ENCODE measurements around the gene NRGN.
A peak's percentile ranks its signal among the peaks of the same experiment; 100 is the strongest.

NRGN gene

GRCh38 chr11:124707829-124708228 lies 31.9 kb upstream of the NRGN start:
- Histone ChIP-seq H4K91ac (ENCODE audit: low read depth, low read length) (no peak overlapping the region), H3K36me3 (ENCODE audit: control insufficient read depth in 1 of 2, insufficient read depth in 2 of 2, low read length in 2 of 2) (no peaks in the 10 kb centered on the region), H3K18ac (ENCODE audit: low read length) (no peak overlapping the region), H2BK5ac (ENCODE audit: low read depth, low read length, poor library complexity) (no peak overlapping the region), H4K12ac (ENCODE audit: low read depth, low read length) (no peak overlapping the region), H3K4me2 (ENCODE audit: low read length) (no peak overlapping the region), H3K4ac (ENCODE audit: low read depth, low read length) (no peak overlapping the region), H3K9ac (ENCODE audit: low read length) (no peak overlapping the region), H3K4me3 (ENCODE audit: low read depth, low read length) (no peak overlapping the region), H2BK12ac (ENCODE audit: low read length) (no peak overlapping the region), H3K79me1 (ENCODE audit: low read length) (no peaks in the 10 kb centered on the region), H3K9me3 (ENCODE audit: insufficient read depth, low read depth, low read length) (no peaks in the 10 kb centered on the region), H3K27ac (ENCODE audit: low read depth, low read length) (no peak overlapping the region), H2BK120ac (ENCODE audit: insufficient read depth, low read length, poor library complexity) (no peak overlapping the region), H2AK5ac (ENCODE audit: low read length) (no peak overlapping the region), H3K14ac (ENCODE audit: low read length) (no peak overlapping the region), H2AFZ (ENCODE audit: insufficient read depth, low read length, poor library complexity) (no peak overlapping the region), H3K79me2 (ENCODE audit: control insufficient read depth, insufficient read depth, low read length, poor library complexity) (no peaks in the 10 kb centered on the region), H3K27me3 (ENCODE audit: insufficient read depth, low read length) (no peaks in the 10 kb centered on the region), H3K4me1 (ENCODE audit: control insufficient read depth in 1 of 2, insufficient read depth in 2 of 2, low read length in 2 of 2) (no peaks in the 10 kb centered on the region), H4K8ac (ENCODE audit: low read depth, low read length) (no peak overlapping the region), H3K23ac (ENCODE audit: low read length) (no peak overlapping the region)
- WGBS (ENCODE audit: extremely low coverage, insufficient coverage, insufficient read length), result no CpG with 5 or more reads among the region's 4 CpGs
- no peak for DNase-seq

GRCh38 chr11:124712392-124712791 lies 27.4 kb upstream of the NRGN start:
- no peak overlapping the region for H3K9ac ChIP-seq (ENCODE audit: low read length)
- H3K4ac ChIP-seq (ENCODE audit: low read depth, low read length), result no peak overlapping the region
- no peak overlapping the region for H2AK5ac ChIP-seq (ENCODE audit: low read length)
- H3K36me3 ChIP-seq (ENCODE audit: control insufficient read depth in 1 of 2, insufficient read depth in 2 of 2, low read length in 2 of 2), result no peaks in the 10 kb centered on the region
- H4K91ac ChIP-seq (ENCODE audit: low read depth, low read length), result no peak overlapping the region
- no peak overlapping the region for H3K23ac ChIP-seq (ENCODE audit: low read length)
- no peak overlapping the region for H3K4me2 ChIP-seq (ENCODE audit: low read length)
- no peak overlapping the region for H3K27ac ChIP-seq (ENCODE audit: low read depth, low read length)
- no peak overlapping the region for H4K12ac ChIP-seq (ENCODE audit: low read depth, low read length)
- no peak overlapping the region for H3K18ac ChIP-seq (ENCODE audit: low read length)
- no peak overlapping the region for H2BK120ac ChIP-seq (ENCODE audit: insufficient read depth, low read length, poor library complexity)
- no peak overlapping the region for H2BK12ac ChIP-seq (ENCODE audit: low read length)
- H3K9me3 ChIP-seq (ENCODE audit: insufficient read depth, low read depth, low read length), result no peaks in the 10 kb centered on the region
- H3K79me2 ChIP-seq (ENCODE audit: control insufficient read depth, insufficient read depth, low read length, poor library complexity), result no peaks in the 10 kb centered on the region
- DNase-seq, result no peak
- WGBS (ENCODE audit: extremely low coverage, insufficient coverage, insufficient read length), result no CpG with 5 or more reads among the region's 3 CpGs
- no peak overlapping the region for H2BK5ac ChIP-seq (ENCODE audit: low read depth, low read length, poor library complexity)
- no peak overlapping the region for H3K4me3 ChIP-seq (ENCODE audit: low read depth, low read length)
- H3K27me3 ChIP-seq (ENCODE audit: insufficient read depth, low read length), result peaks cover under 1% of the 10 kb centered on the region
- H3K79me1 ChIP-seq (ENCODE audit: low read length), result no peaks in the 10 kb centered on the region
- no peak overlapping the region for H2AFZ ChIP-seq (ENCODE audit: insufficient read depth, low read length, poor library complexity)
- H3K14ac ChIP-seq (ENCODE audit: low read length), result no peak overlapping the region
- no peaks in the 10 kb centered on the region for H3K4me1 ChIP-seq (ENCODE audit: control insufficient read depth in 1 of 2, insufficient read depth in 2 of 2, low read length in 2 of 2)
- H4K8ac ChIP-seq (ENCODE audit: low read depth, low read length), result no peak overlapping the region

- H3K9me3 ChIP-seq (ENCODE audit: insufficient read depth, low read depth, low read length), result no peaks in the 10 kb centered on the region
- no peak overlapping the region for H4K8ac ChIP-seq (ENCODE audit: low read depth, low read length)
- peaks cover 32% of the 10 kb centered on the region for H3K27me3 ChIP-seq (ENCODE audit: insufficient read depth, low read length)
- H2BK12ac ChIP-seq (ENCODE audit: low read length), result no peak overlapping the region
- H3K9ac ChIP-seq (ENCODE audit: low read length), result no peak overlapping the region
- H4K12ac ChIP-seq (ENCODE audit: low read depth, low read length), result no peak overlapping the region
- H2AFZ ChIP-seq (ENCODE audit: insufficient read depth, low read length, poor library complexity), result no peak overlapping the region
- no peak overlapping the region for H3K27ac ChIP-seq (ENCODE audit: low read depth, low read length)
- H2BK120ac ChIP-seq (ENCODE audit: insufficient read depth, low read length, poor library complexity), result no peak overlapping the region
- no CpG with 5 or more reads among the region's 3 CpGs for WGBS (ENCODE audit: extremely low coverage, insufficient coverage, insufficient read length)
- H3K23ac ChIP-seq (ENCODE audit: low read length), result no peak overlapping the region
- no peaks in the 10 kb centered on the region for H3K36me3 ChIP-seq (ENCODE audit: control insufficient read depth in 1 of 2, insufficient read depth in 2 of 2, low read length in 2 of 2)
- no peaks in the 10 kb centered on the region for H3K4me1 ChIP-seq (ENCODE audit: control insufficient read depth in 1 of 2, insufficient read depth in 2 of 2, low read length in 2 of 2)
- H2BK5ac ChIP-seq (ENCODE audit: low read depth, low read length, poor library complexity), result no peak overlapping the region
- H3K14ac ChIP-seq (ENCODE audit: low read length), result no peak overlapping the region
- no peak overlapping the region for H3K4me3 ChIP-seq (ENCODE audit: low read depth, low read length)
- no peak overlapping the region for H2AK5ac ChIP-seq (ENCODE audit: low read length)
- H3K79me2 ChIP-seq (ENCODE audit: control insufficient read depth, insufficient read depth, low read length, poor library complexity), result no peaks in the 10 kb centered on the region
- H3K18ac ChIP-seq (ENCODE audit: low read length), result no peak overlapping the region
- no peak overlapping the region for H3K4ac ChIP-seq (ENCODE audit: low read depth, low read length)
- no peak overlapping the region for H3K4me2 ChIP-seq (ENCODE audit: low read length)
- DNase-seq, result peak; percentile 28 to 52
- H4K91ac ChIP-seq (ENCODE audit: low read depth, low read length), result no peak overlapping the region
- H3K79me1 ChIP-seq (ENCODE audit: low read length), result no peaks in the 10 kb centered on the region
These were observed 23.2 kb upstream of the NRGN start for GRCh38 chr11:124716591-124716990.

GRCh38 chr11:124717421-124717785 lies 22.3 kb upstream of the NRGN start:
- WGBS (ENCODE audit: extremely low coverage, insufficient coverage, insufficient read length), result no CpG with 5 or more reads among the region's 7 CpGs
- Histone ChIP-seq H3K79me2 (ENCODE audit: control insufficient read depth, insufficient read depth, low read length, poor library complexity) (no peaks in the 10 kb centered on the region), H3K9ac (ENCODE audit: low read length) (no peak overlapping the region), H3K27ac (ENCODE audit: low read depth, low read length) (no peak overlapping the region), H2AFZ (ENCODE audit: insufficient read depth, low read length, poor library complexity) (no peak overlapping the region), H3K4me1 (ENCODE audit: control insufficient read depth in 1 of 2, insufficient read depth in 2 of 2, low read length in 2 of 2) (no peaks in the 10 kb centered on the region), H2BK12ac (ENCODE audit: low read length) (no peak overlapping the region), H3K36me3 (ENCODE audit: control insufficient read depth in 1 of 2, insufficient read depth in 2 of 2, low read length in 2 of 2) (no peaks in the 10 kb centered on the region), H4K12ac (ENCODE audit: low read depth, low read length) (no peak overlapping the region), H3K9me3 (ENCODE audit: insufficient read depth, low read depth, low read length) (no peaks in the 10 kb centered on the region), H3K27me3 (ENCODE audit: insufficient read depth, low read length) (peaks cover 32% of the 10 kb centered on the region), H4K8ac (ENCODE audit: low read depth, low read length) (no peak overlapping the region), H3K79me1 (ENCODE audit: low read length) (no peaks in the 10 kb centered on the region), H3K4me2 (ENCODE audit: low read length) (no peak overlapping the region), H2BK5ac (ENCODE audit: low read depth, low read length, poor library complexity) (no peak overlapping the region), H3K4ac (ENCODE audit: low read depth, low read length) (no peak overlapping the region), H4K91ac (ENCODE audit: low read depth, low read length) (no peak overlapping the region), H3K23ac (ENCODE audit: low read length) (no peak overlapping the region), H2BK120ac (ENCODE audit: insufficient read depth, low read length, poor library complexity) (no peak overlapping the region), H3K14ac (ENCODE audit: low read length) (no peak overlapping the region), H3K4me3 (ENCODE audit: low read depth, low read length) (no peak overlapping the region), H2AK5ac (ENCODE audit: low read length) (no peak overlapping the region), H3K18ac (ENCODE audit: low read length) (no peak overlapping the region)
- no peak for DNase-seq

Measured in trophoblast cell (in vitro differentiated cells and primary cell).